Keratinocyte (primary cell): Measurements from ENCODE around the gene TMEM54.

ENCODE experiments used
- EZH2 ChIP-seq: IDR thresholded peaks from one replicate; pipeline ENCODE4 v1.6.1; 2012; ENCODE audit warnings: inconsistent platforms, mild to moderate bottlenecking, low read length, moderate library complexity
- TF ChIP-seq, protein P1 (sequence below), 3 experiments: IDR thresholded peaks in 1 of 3; conservative IDR thresholded peaks in 1 of 3; optimal IDR thresholded peaks in 1 of 3; 2 replicates in 2 of 3; 3 replicates in 1 of 3; pipeline versions ENCODE3 to v1.5.1; 2011; ENCODE audit warnings: low read length in 3 of 3, mild to moderate bottlenecking in 3 of 3, moderate library complexity in 2 of 3, control low read depth in 1 of 3, inconsistent platforms in 1 of 3; ENCODE audit not compliant: insufficient read depth in 2 of 3; ENCODE audit errors: extremely low read depth in 1 of 3

DNA sequence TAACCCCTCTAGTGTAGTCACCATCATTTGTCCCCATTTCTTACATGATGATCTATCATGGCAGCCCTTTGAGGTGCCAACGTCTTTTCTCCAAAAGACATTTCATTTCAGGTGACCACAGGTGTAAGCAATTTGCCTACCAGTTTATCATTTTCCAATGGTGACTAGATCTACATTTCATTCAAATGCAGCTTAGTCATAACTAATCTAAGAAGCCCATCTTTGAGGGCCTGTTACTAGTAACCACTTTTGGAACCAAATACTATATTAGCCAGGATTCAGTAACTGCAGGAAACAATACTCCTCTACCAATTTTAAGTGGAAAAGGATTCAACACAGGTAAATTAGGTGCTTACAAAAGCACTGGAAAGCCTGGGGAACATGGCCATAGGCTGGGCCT lies 30.6 kb upstream of the TMEM54 start:
- TF ChIP-seq EZH2, result no peak
- TF ChIP-seq, protein P1, sequence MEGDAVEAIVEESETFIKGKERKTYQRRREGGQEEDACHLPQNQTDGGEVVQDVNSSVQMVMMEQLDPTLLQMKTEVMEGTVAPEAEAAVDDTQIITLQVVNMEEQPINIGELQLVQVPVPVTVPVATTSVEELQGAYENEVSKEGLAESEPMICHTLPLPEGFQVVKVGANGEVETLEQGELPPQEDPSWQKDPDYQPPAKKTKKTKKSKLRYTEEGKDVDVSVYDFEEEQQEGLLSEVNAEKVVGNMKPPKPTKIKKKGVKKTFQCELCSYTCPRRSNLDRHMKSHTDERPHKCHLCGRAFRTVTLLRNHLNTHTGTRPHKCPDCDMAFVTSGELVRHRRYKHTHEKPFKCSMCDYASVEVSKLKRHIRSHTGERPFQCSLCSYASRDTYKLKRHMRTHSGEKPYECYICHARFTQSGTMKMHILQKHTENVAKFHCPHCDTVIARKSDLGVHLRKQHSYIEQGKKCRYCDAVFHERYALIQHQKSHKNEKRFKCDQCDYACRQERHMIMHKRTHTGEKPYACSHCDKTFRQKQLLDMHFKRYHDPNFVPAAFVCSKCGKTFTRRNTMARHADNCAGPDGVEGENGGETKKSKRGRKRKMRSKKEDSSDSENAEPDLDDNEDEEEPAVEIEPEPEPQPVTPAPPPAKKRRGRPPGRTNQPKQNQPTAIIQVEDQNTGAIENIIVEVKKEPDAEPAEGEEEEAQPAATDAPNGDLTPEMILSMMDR (optimal IDR thresholded peaks at IDR 0.05 in 1 of 3, IDR thresholded peaks at IDR 0.05 in 1 of 3, conservative IDR thresholded peaks at IDR 0.05 in 1 of 3; ENCODE audit: extremely low read depth in 1 of 3, insufficient read depth in 2 of 3, low read length in 3 of 3), result no peak
